ENCODE measurements around the gene PKNOX2.

Gene PKNOX2

GRCh38 chr11:125331357-125332035, 166.9 kb downstream of the PKNOX2 start:
- peaks cover 24% of the 10 kb centered on the region for H3K27me3 ChIP-seq (ENCODE audit: control insufficient read depth, low read length)
- no peaks in the 10 kb centered on the region for H3K9me3 ChIP-seq (ENCODE audit: control insufficient read depth, insufficient read depth, low read length)
- no peaks in the 10 kb centered on the region for H3K9me2 ChIP-seq (replicated peaks; ENCODE audit: control insufficient read depth, low read length)
- H4K20me1 ChIP-seq (ENCODE audit: control insufficient read depth, insufficient read depth, low read depth, low read length), result no peaks in the 10 kb centered on the region
- H3K79me2 ChIP-seq (ENCODE audit: control insufficient read depth, low read length), result no peaks in the 10 kb centered on the region
- H3K4me2 ChIP-seq (ENCODE audit: low read length), result no peak overlapping the region
- no peaks in the 10 kb centered on the region for H3K4me1 ChIP-seq (ENCODE audit: control insufficient read depth, low read length)
- H3K27ac ChIP-seq (ENCODE audit: low read depth, low read length), result no peak overlapping the region
- H3K4me3 ChIP-seq (ENCODE audit: low read length), result no peak overlapping the region
- no peaks in the 10 kb centered on the region for H3F3A ChIP-seq (ENCODE audit: control insufficient read depth, insufficient read depth)
- H3K36me3 ChIP-seq (ENCODE audit: control insufficient read depth, low read length), result no peaks in the 10 kb centered on the region
- TF ChIP-seq EZH2phosphoT487 (IDR thresholded peaks at IDR 0.05; ENCODE audit: borderline replicate concordance, low read length) (no peak), CTCF (IDR thresholded peaks at IDR 0.05; ENCODE audit: low read depth, low read length, poor library complexity, severe bottlenecking) (no peak)

- no peak overlapping the region for H3K4me2 ChIP-seq (ENCODE audit: low read length)
- H3K4me1 ChIP-seq (ENCODE audit: control insufficient read depth, low read length), result no peaks in the 10 kb centered on the region
- H3K27me3 ChIP-seq (ENCODE audit: control insufficient read depth, low read length), result peaks cover 19% of the 10 kb centered on the region
- H3K9me2 ChIP-seq (replicated peaks; ENCODE audit: control insufficient read depth, low read length), result no peaks in the 10 kb centered on the region
- TF ChIP-seq EZH2phosphoT487 (IDR thresholded peaks at IDR 0.05; ENCODE audit: borderline replicate concordance, low read length), result no peak
- TF ChIP-seq CTCF (IDR thresholded peaks at IDR 0.05; ENCODE audit: low read depth, low read length, poor library complexity, severe bottlenecking), result no peak
- no peaks in the 10 kb centered on the region for H4K20me1 ChIP-seq (ENCODE audit: control insufficient read depth, insufficient read depth, low read depth, low read length)
- no peaks in the 10 kb centered on the region for H3K9me3 ChIP-seq (ENCODE audit: control insufficient read depth, insufficient read depth, low read length)
- no peak overlapping the region for H3K27ac ChIP-seq (ENCODE audit: low read depth, low read length)
- no peak overlapping the region for H3K4me3 ChIP-seq (ENCODE audit: low read length)
- no peaks in the 10 kb centered on the region for H3K36me3 ChIP-seq (ENCODE audit: control insufficient read depth, low read length)
- no peaks in the 10 kb centered on the region for H3F3A ChIP-seq (ENCODE audit: control insufficient read depth, insufficient read depth)
- no peaks in the 10 kb centered on the region for H3K79me2 ChIP-seq (ENCODE audit: control insufficient read depth, low read length)
Observed at GRCh38 chr11:125332821-125333220, 168.3 kb downstream of the PKNOX2 start.

- Histone ChIP-seq H4K20me1 (ENCODE audit: control insufficient read depth, insufficient read depth, low read depth, low read length) (no peaks in the 10 kb centered on the region), H3F3A (ENCODE audit: control insufficient read depth, insufficient read depth) (no peaks in the 10 kb centered on the region), H3K27ac (ENCODE audit: low read depth, low read length) (no peak overlapping the region), H3K4me2 (ENCODE audit: low read length) (no peak overlapping the region), H3K79me2 (ENCODE audit: control insufficient read depth, low read length) (no peaks in the 10 kb centered on the region), H3K9me2 (replicated peaks; ENCODE audit: control insufficient read depth, low read length) (no peaks in the 10 kb centered on the region), H3K9me3 (ENCODE audit: control insufficient read depth, insufficient read depth, low read length) (no peaks in the 10 kb centered on the region), H3K36me3 (ENCODE audit: control insufficient read depth, low read length) (no peaks in the 10 kb centered on the region), H3K4me3 (ENCODE audit: low read length) (no peak overlapping the region), H3K27me3 (ENCODE audit: control insufficient read depth, low read length) (peaks cover 14% of the 10 kb centered on the region), H3K4me1 (ENCODE audit: control insufficient read depth, low read length) (no peaks in the 10 kb centered on the region)
- TF ChIP-seq EZH2phosphoT487 (IDR thresholded peaks at IDR 0.05; ENCODE audit: borderline replicate concordance, low read length) (no peak), CTCF (IDR thresholded peaks at IDR 0.05; ENCODE audit: low read depth, low read length, poor library complexity, severe bottlenecking) (no peak)
Observed at GRCh38 chr11:125333354-125334073, 169.0 kb downstream of the PKNOX2 start.

Data from DOHH2 (cell line).